Gastrocnemius medialis (tissue), 4 donors: ENCODE results near the gene H2AZ2. TPM values are rescaled to one million over a fixed set of nuclear protein-coding genes. Genes with fewer than 3 reads are reported as not detected.

Experiments used
- ATAC-seq, 2 donors: fragments of 150-250 bp; one replicate each; pipeline ENCODE4 v1.9.1; 2016
- DNase-seq, 2 donors: peaks; one replicate each; pipeline ENCODE4 v3.0.0-alpha.2; 2019
- H3K27ac ChIP-seq, 4 donors: fragments of 200-600 bp; sonication (generic); 1 replicate in 1 of 4; 2 replicates in 3 of 4; pipeline ENCODE4 v1.5.1; 2016 to 2018; ENCODE audit warnings: mild to moderate bottlenecking in 2 of 4, moderate library complexity in 1 of 4
- H3K27me3 ChIP-seq, 3 donors: fragments of 200-600 bp; sonication (generic) in 2 of 3; 1 replicate in 1 of 3; 2 replicates in 2 of 3; pipeline versions ENCODE4 v1.5.1 to v1.6.0; 2016 to 2019; ENCODE audit warnings: mild to moderate bottlenecking in 1 of 3, moderate library complexity in 1 of 3
- H3K36me3 ChIP-seq, 2 donors: fragments of 200-600 bp; sonication (generic) in 1 of 2; one replicate each; pipeline ENCODE4 v1.5.1; 2017 to 2018
- H3K4me1 ChIP-seq, 2 donors: fragments of 200-600 bp; sonication (generic) in 1 of 2; one replicate each; pipeline ENCODE4 v1.5.1; 2016 to 2017; ENCODE audit warnings: mild to moderate bottlenecking in 2 of 2
- H3K4me3 ChIP-seq, 4 donors: fragments of 200-600 bp; sonication (generic) in 3 of 4; 1 replicate in 1 of 4; 2 replicates in 3 of 4; pipeline ENCODE4 v1.5.1; 2016 to 2019; ENCODE audit warnings: mild to moderate bottlenecking in 2 of 4
- H3K9me3 ChIP-seq, 3 donors: fragments of 200-600 bp; sonication (generic) in 2 of 3; 1 replicate in 1 of 3; 2 replicates in 2 of 3; pipeline ENCODE4 v1.5.1; 2016 to 2019
- CTCF ChIP-seq, 5 experiments: fragments of 450-650 bp in 3 of 5; fragments of 200-600 bp in 2 of 5; sonication (generic) in 2 of 5; IDR thresholded peaks in 4 of 5; conservative IDR thresholded peaks in 1 of 5; 1 replicate in 4 of 5; 2 replicates in 1 of 5; pipeline ENCODE4 v1.5.1; 2016 to 2019; ENCODE audit warnings: antibody characterized with exemption in 5 of 5, mild to moderate bottlenecking in 3 of 5, moderate library complexity in 3 of 5
- POLR2A ChIP-seq, 2 donors: fragments of 450-650 bp; IDR thresholded peaks; one replicate each; pipeline ENCODE4 v1.6.1; 2017; ENCODE audit warnings: antibody characterized with exemption in 2 of 2, mild to moderate bottlenecking in 2 of 2, moderate library complexity in 2 of 2
- in situ Hi-C, 4 donors: fragments of 200-750 bp; cut with MboI; loops; one replicate each; pipeline versions ENCODE4 v1.15.0 to v1.8.0; 2017; ENCODE audit warnings: low sequenced_read_pairs in 4 of 4
- intact Hi-C: fragments of 100-400 bp; cut with DNase I; formaldehyde crosslinking; loops from one replicate; pipeline ENCODE4 v1.15.1; 2023; ENCODE audit warnings: low total_unique reads
- total RNA-seq, 4 donors: library from RNA; depleted of rRNA; stranded (reverse); fragments of >200 nt; gene quantifications; one replicate each; pipeline versions ENCODE4 v1.1.0 to v1.2.3, GENCODE V29; 2016

Gene H2AZ2
- total RNA-seq, 4 donors from 2014 or later: 83.0 to 147 (median 132) TPM

GRCh38 chr7:44885394-44886317 is 37.8 kb upstream of the H2AZ2 start, which contains the start of gene PURB:
Gene PURB (minus strand): TSS chr7:44885530. CDS start chr7:44885348, 182 bp downstream.
- intact Hi-C loops (loop anchor here (1.0 to 5.0 kb wide), 8 partner anchors 17 to 388 kb away; partner anchors contain the start of genes H2AZ2, OGDH, PPIA and TBRG4), in situ Hi-C loops (no loop called here)
- Histone ChIP-seq H3K27me3 (no peaks in the 10 kb centered on the region), H3K27ac (peak within 1 kb of the TSS; percentile 91 to 100 (median 96)), H3K4me1 (peaks cover 45 to 47% of the 10 kb centered on the region in 2 donors), H3K9me3 (no peaks in the 10 kb centered on the region), H3K4me3 (peak within 1 kb of the TSS; percentile 73 to 100 (median 88)), H3K36me3 (no peaks in the 10 kb centered on the region)
- TF ChIP-seq CTCF (IDR thresholded peaks at IDR 0.05 in 4 of 5, conservative IDR thresholded peaks at IDR 0.05 in 1 of 5) (peak in 1 of 5 experiments; percentile 19), POLR2A (IDR thresholded peaks at IDR 0.05) (peak; percentile 95 to 96)
- ATAC-seq: peak; percentile 94 to 95
- peak; percentile 94 to 98 for DNase-seq

GRCh38 chr7:44884621-44885393 is 36.9 kb upstream of the H2AZ2 start:
- Histone ChIP-seq H3K36me3 (no peaks in the 10 kb centered on the region), H3K27ac (peak overlapping the region; percentile 91 to 100 (median 96)), H3K4me3 (peak overlapping the region; percentile 73 to 100 (median 88)), H3K27me3 (no peaks in the 10 kb centered on the region), H3K4me1 (peaks cover 53 to 55% of the 10 kb centered on the region in 2 donors), H3K9me3 (no peaks in the 10 kb centered on the region)
- intact Hi-C loops (loop anchor here (1.0 to 5.0 kb wide), 8 partner anchors 16 to 388 kb away; partner anchors contain the start of genes H2AZ2, OGDH, PPIA and TBRG4), in situ Hi-C loops (no loop called here)
- peak; percentile 27 to 28 for ATAC-seq
- peak; percentile 17 to 46 for DNase-seq
- TF ChIP-seq CTCF (IDR thresholded peaks at IDR 0.05 in 4 of 5, conservative IDR thresholded peaks at IDR 0.05 in 1 of 5) (no peak), POLR2A (IDR thresholded peaks at IDR 0.05) (no peak)

GRCh38 chr7:44883961-44884620 is 36.2 kb upstream of the H2AZ2 start:
- TF ChIP-seq POLR2A (IDR thresholded peaks at IDR 0.05) (no peak), CTCF (IDR thresholded peaks at IDR 0.05 in 4 of 5, conservative IDR thresholded peaks at IDR 0.05 in 1 of 5) (no peak)
- DNase-seq: no peak
- Histone ChIP-seq H3K27me3 (no peaks in the 10 kb centered on the region), H3K4me3 (peak overlapping the region; percentile 73 to 100 (median 88)), H3K4me1 (peaks cover 58 to 62% of the 10 kb centered on the region in 2 donors), H3K36me3 (no peaks in the 10 kb centered on the region), H3K27ac (peak overlapping the region; percentile 91 to 100 (median 96)), H3K9me3 (no peaks in the 10 kb centered on the region)
- intact Hi-C loops: loop anchor here (2.0 kb wide), 2 partner anchors 15 to 103 kb away; no protein-coding TSS in a partner anchor
- no peak for ATAC-seq
- in situ Hi-C loops: no loop called here

GRCh38 chr7:44882899-44883298 is 35.0 kb upstream of the H2AZ2 start:
- ATAC-seq (no peak), DNase-seq (no peak)
- no peaks in the 10 kb centered on the region for H3K36me3 ChIP-seq
- no peaks in the 10 kb centered on the region for H3K27me3 ChIP-seq
- peak overlapping the region; percentile 73 to 100 (median 88) for H3K4me3 ChIP-seq
- no peak for TF ChIP-seq CTCF (IDR thresholded peaks at IDR 0.05 in 4 of 5, conservative IDR thresholded peaks at IDR 0.05 in 1 of 5)
- no peak for TF ChIP-seq POLR2A (IDR thresholded peaks at IDR 0.05)
- in situ Hi-C loops: no loop called here
- peak overlapping the region; percentile 91 to 100 (median 96) for H3K27ac ChIP-seq
- H3K4me1 ChIP-seq: peaks cover 66 to 69% of the 10 kb centered on the region in 2 donors
- H3K9me3 ChIP-seq: no peaks in the 10 kb centered on the region
- intact Hi-C loops: no loop called here
